Peyer's patch (tissue), 4 donors: ENCODE results near the gene PRADC1. TPM values are rescaled to one million over a fixed set of nuclear protein-coding genes. Genes with fewer than 3 reads are reported as not detected.

Source experiments
- DNase-seq, 3 donors: peaks; one replicate each; pipeline ENCODE4 v3.0.0-alpha.2; 2017 to 2019
- H3K27ac ChIP-seq, 4 donors: fragments of 200-600 bp; sonication (generic); one replicate each; pipeline ENCODE4 v1.5.1; 2016 to 2019
- H3K27me3 ChIP-seq, 2 donors: fragments of 200-600 bp; sonication (generic); one replicate each; pipeline ENCODE4 v1.5.1; 2019
- H3K36me3 ChIP-seq, 3 donors: fragments of 200-600 bp; sonication (generic); one replicate each; pipeline ENCODE4 v1.5.1; 2016 to 2019
- H3K4me1 ChIP-seq, 4 donors: fragments of 200-600 bp; sonication (generic); one replicate each; pipeline ENCODE4 v1.5.1; 2016 to 2019
- H3K4me3 ChIP-seq, 4 donors: fragments of 200-600 bp; sonication (generic); 1 replicate in 3 of 4; 2 replicates in 1 of 4; pipeline ENCODE4 v1.5.1; 2016 to 2019; ENCODE audit warnings: mild to moderate bottlenecking in 1 of 4
- H3K9me3 ChIP-seq, 4 donors: fragments of 200-600 bp; sonication (generic); one replicate each; pipeline ENCODE4 v1.5.1; 2016 to 2019; ENCODE audit warnings: mild to moderate bottlenecking in 1 of 4
- POLR2A ChIP-seq, 2 donors: fragments of 450-650 bp; IDR thresholded peaks; one replicate each; pipeline ENCODE4 v1.5.1; 2017; ENCODE audit warnings: antibody characterized with exemption in 2 of 2, mild to moderate bottlenecking in 2 of 2, moderate library complexity in 2 of 2
- total RNA-seq, 4 donors: library from RNA; depleted of rRNA; stranded (reverse); fragments of >200 nt; gene quantifications; one replicate each; pipeline ENCODE4 v1.1.0, GENCODE V29; 2016
- TF ChIP-seq, protein P1 (sequence below), 6 experiments: fragments of 450-650 bp in 4 of 6; fragments of 200-600 bp in 2 of 6; sonication (generic) in 1 of 6; IDR thresholded peaks; one replicate each; pipeline ENCODE4 v1.5.1; 2017 to 2019; ENCODE audit warnings: antibody characterized with exemption in 6 of 6, mild to moderate bottlenecking in 3 of 6, moderate library complexity in 1 of 6

PRADC1 gene
- total RNA-seq, 4 donors from 2014 or later, result 30.5 to 69.9 (median 41.4) TPM

DNA sequence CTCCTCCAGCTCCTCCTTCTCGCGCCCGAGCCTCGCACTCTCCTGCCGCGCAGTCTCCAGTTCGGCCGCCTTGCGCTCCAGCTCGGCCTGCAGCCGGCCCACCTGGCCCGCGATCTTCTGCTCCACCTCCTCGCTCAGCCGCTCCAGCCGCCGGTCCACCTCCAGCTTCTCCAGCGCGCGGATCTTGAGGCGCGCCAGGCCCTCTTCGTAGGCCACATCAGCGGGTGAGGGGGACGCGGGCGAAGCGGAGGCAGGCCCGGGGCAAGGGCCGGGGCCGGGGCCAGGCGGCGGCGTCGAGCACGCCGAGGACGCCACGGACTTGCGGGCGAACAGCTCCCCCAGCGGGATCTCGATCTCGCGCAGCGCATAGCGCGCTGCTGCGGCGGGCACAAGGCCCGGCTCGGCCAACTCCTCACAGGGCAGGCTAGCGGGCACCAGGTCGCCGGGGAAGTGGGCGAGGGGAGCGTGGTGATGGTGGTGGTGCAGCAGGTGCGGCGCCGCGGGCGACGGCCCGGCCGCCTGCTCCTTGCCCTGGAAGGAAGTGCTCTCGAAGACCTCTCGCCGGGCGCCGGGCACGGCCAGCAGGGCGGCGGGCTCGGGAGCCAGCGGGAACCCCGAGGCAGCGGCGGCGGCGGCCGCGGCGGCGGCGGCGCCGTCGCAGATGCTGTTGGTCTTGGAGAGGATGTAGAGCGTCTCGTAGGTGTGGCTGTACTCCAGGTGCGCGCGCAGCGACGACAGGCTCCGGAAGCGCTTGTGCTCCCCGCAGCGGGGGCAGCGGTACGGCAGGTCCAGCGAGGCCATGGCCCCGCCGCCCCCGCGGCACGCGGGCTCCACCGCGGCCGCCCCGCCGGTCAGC is 36.0 kb upstream of the PRADC1 start:
- no peaks in the 10 kb centered on the region for H3K36me3 ChIP-seq
- H3K27ac ChIP-seq, result peak overlapping the region in 3 of 4 donors; percentile 49 to 68 (median 50)
- DNase-seq, result peak; percentile 71 to 89 (median 81)
- H3K27me3 ChIP-seq, result peaks cover 0 to 4% of the 10 kb centered on the region in 2 donors
- H3K4me1 ChIP-seq, result peaks cover 0 to 14% (median 0%) of the 10 kb centered on the region in 4 donors
- TF ChIP-seq, protein P1, sequence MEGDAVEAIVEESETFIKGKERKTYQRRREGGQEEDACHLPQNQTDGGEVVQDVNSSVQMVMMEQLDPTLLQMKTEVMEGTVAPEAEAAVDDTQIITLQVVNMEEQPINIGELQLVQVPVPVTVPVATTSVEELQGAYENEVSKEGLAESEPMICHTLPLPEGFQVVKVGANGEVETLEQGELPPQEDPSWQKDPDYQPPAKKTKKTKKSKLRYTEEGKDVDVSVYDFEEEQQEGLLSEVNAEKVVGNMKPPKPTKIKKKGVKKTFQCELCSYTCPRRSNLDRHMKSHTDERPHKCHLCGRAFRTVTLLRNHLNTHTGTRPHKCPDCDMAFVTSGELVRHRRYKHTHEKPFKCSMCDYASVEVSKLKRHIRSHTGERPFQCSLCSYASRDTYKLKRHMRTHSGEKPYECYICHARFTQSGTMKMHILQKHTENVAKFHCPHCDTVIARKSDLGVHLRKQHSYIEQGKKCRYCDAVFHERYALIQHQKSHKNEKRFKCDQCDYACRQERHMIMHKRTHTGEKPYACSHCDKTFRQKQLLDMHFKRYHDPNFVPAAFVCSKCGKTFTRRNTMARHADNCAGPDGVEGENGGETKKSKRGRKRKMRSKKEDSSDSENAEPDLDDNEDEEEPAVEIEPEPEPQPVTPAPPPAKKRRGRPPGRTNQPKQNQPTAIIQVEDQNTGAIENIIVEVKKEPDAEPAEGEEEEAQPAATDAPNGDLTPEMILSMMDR (IDR thresholded peaks at IDR 0.05), result peak in 2 of 6 experiments; percentile 30 to 37
- peak in 1 of 2 donors; percentile 50 for TF ChIP-seq POLR2A (IDR thresholded peaks at IDR 0.05)
- no peaks in the 10 kb centered on the region for H3K9me3 ChIP-seq
- peak overlapping the region; percentile 28 to 59 (median 44) for H3K4me3 ChIP-seq

- peaks cover 0 to 14% (median 0%) of the 10 kb centered on the region in 4 donors for H3K4me1 ChIP-seq
- H3K27ac ChIP-seq, result peak overlapping the region in 2 of 4 donors; percentile 50 to 68
- H3K4me3 ChIP-seq, result peak overlapping the region in 2 of 4 donors; percentile 42 to 59
- H3K9me3 ChIP-seq, result no peaks in the 10 kb centered on the region
- H3K36me3 ChIP-seq, result no peaks in the 10 kb centered on the region
- TF ChIP-seq, protein P1 (IDR thresholded peaks at IDR 0.05), result no peak
- TF ChIP-seq POLR2A (IDR thresholded peaks at IDR 0.05), result no peak
- DNase-seq, result no peak
- peaks cover 0 to 4% of the 10 kb centered on the region in 2 donors for H3K27me3 ChIP-seq
Measured at GRCh38 chr2:73268366-73268829, 35.4 kb upstream of the PRADC1 start.

DNA sequence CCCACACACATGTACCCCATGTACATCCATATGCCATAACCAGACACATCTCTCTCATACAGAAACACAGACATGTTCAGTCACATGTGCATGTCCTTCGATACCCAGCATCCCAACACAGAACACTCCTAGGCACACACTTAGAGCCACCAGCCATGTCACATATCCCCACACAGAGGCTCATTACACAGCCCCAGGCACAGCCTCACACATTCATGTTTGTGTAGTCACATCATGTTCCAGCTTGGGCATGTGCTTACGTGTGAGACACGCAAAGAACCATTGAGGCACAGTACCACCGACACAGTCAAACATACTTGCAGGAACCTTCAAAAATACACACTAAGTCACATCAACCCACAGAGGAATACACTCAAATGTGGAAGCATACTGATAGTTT is 34.0 kb upstream of the PRADC1 start:
- Histone ChIP-seq H3K4me3 (no peak overlapping the region), H3K27ac (no peak overlapping the region), H3K4me1 (peaks cover 0 to 14% (median 0%) of the 10 kb centered on the region in 4 donors), H3K36me3 (no peaks in the 10 kb centered on the region), H3K27me3 (peaks cover 0 to 4% of the 10 kb centered on the region in 2 donors), H3K9me3 (no peaks in the 10 kb centered on the region)
- DNase-seq, result no peak
- TF ChIP-seq, protein P1 (IDR thresholded peaks at IDR 0.05), result no peak
- no peak for TF ChIP-seq POLR2A (IDR thresholded peaks at IDR 0.05)

GRCh38 chr2:73266061-73266901 is 33.2 kb upstream of the PRADC1 start:
- Histone ChIP-seq H3K9me3 (no peaks in the 10 kb centered on the region), H3K27ac (no peak overlapping the region), H3K4me1 (peaks cover 0 to 14% (median 0%) of the 10 kb centered on the region in 4 donors), H3K4me3 (no peak overlapping the region), H3K27me3 (peaks cover 0 to 4% of the 10 kb centered on the region in 2 donors), H3K36me3 (no peaks in the 10 kb centered on the region)
- DNase-seq, result no peak
- TF ChIP-seq, protein P1 (IDR thresholded peaks at IDR 0.05), result no peak
- no peak for TF ChIP-seq POLR2A (IDR thresholded peaks at IDR 0.05)

DNA sequence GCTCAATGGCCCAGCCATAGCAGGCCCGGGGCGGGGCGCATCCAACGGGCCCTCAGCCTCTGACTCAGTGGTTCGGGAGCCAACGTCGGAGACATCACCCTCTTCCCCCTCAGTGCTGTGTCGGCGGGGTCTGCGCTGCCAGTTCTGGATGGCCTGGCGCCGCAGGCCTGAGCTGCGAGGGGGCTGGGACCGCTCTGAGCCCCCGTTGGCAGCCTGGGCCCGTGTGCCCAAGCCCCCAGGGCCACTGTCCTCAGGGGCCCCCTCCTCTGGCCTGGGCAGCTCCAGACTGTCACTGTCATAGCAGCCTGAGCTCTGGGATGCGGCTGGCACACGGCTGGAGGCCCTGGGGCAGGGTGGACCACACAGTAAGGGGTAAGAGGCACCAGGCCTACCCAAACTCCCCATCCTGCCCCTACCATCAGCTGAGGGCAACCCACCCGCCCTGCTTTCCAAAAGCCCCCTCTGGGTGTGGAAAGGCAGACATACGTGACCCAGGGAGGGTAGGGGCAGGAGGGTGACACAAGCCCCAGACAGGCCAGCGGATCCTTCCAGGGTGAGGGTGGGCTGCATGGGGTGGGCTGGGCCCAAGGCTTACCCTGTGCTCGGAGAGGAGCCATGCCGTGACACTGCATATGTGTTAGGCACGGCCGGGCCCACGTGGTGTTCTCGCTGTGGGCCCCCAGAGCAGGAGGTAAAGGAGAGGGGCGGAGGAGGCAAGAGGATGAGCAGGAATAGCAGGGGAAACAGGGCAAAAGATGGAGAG is 32.4 kb upstream of the PRADC1 start:
- Histone ChIP-seq H3K4me3 (no peak overlapping the region), H3K4me1 (peaks cover 0 to 14% (median 0%) of the 10 kb centered on the region in 4 donors), H3K27ac (no peak overlapping the region), H3K27me3 (peaks cover 0 to 4% of the 10 kb centered on the region in 2 donors), H3K9me3 (no peaks in the 10 kb centered on the region), H3K36me3 (no peaks in the 10 kb centered on the region)
- no peak for DNase-seq
- no peak for TF ChIP-seq POLR2A (IDR thresholded peaks at IDR 0.05)
- TF ChIP-seq, protein P1 (IDR thresholded peaks at IDR 0.05), result no peak
